T follicular helper cell (primary cell): Measurements from ENCODE around the gene DCBLD1.
"Not testable (repeated sequence)": the region's sequence is repeated elsewhere in the genome, so short reads cannot be mapped to it uniquely, and the experiment has no call there.

ENCODE experiments used
- DNase-seq: peaks from one replicate; pipeline ENCODE4 v3.0.0-alpha.2; 2020; ENCODE audit warnings: low read depth

DCBLD1 gene

GRCh38 chr6:117501722-117502121 is 19.2 kb downstream of the DCBLD1 start:
- DNase-seq = no peak

GRCh38 chr6:117502580-117502979 is 20.1 kb downstream of the DCBLD1 start:
- DNase-seq = no peak

GRCh38 chr6:117503211-117503610 is 20.7 kb downstream of the DCBLD1 start:
- DNase-seq = no peak

- DNase-seq = no peak
Observed at GRCh38 chr6:117504478-117505144, 22.1 kb downstream of the DCBLD1 start.

- DNase-seq = no peak
Observed at GRCh38 chr6:117505311-117505710, 22.8 kb downstream of the DCBLD1 start.

GRCh38 chr6:117506180-117506835 is 23.8 kb downstream of the DCBLD1 start:
- DNase-seq = no peak

- DNase-seq = no peak
Observed at GRCh38 chr6:117506907-117507306, 24.4 kb downstream of the DCBLD1 start.

- no peak for DNase-seq
Observed at GRCh38 chr6:117508450-117508971, 26.0 kb downstream of the DCBLD1 start.

GRCh38 chr6:117509021-117509420 is 26.5 kb downstream of the DCBLD1 start:
- no peak for DNase-seq

- DNase-seq = no peak
Observed at GRCh38 chr6:117512056-117512828, 29.8 kb downstream of the DCBLD1 start.

GRCh38 chr6:117512987-117513573 is 30.6 kb downstream of the DCBLD1 start:
- no peak for DNase-seq

GRCh38 chr6:117513778-117514365 is 31.4 kb downstream of the DCBLD1 start:
- no peak for DNase-seq

GRCh38 chr6:117514655-117515054 is 32.2 kb downstream of the DCBLD1 start:
- no peak for DNase-seq

GRCh38 chr6:117515326-117515725 is 32.9 kb downstream of the DCBLD1 start:
- no peak for DNase-seq

GRCh38 chr6:117517995-117518394 is 35.5 kb downstream of the DCBLD1 start:
- DNase-seq = not testable (repeated sequence)

GRCh38 chr6:117518870-117519269 is 36.4 kb downstream of the DCBLD1 start:
- no peak for DNase-seq

- no peak for DNase-seq
Observed at GRCh38 chr6:117520603-117521395, 38.3 kb downstream of the DCBLD1 start.

GRCh38 chr6:117521791-117522502 is 39.5 kb downstream of the DCBLD1 start:
- no peak for DNase-seq

GRCh38 chr6:117525607-117526006 is 43.1 kb downstream of the DCBLD1 start:
- no peak for DNase-seq

- DNase-seq = no peak
Observed at GRCh38 chr6:117530467-117531242, 48.2 kb downstream of the DCBLD1 start.
